Measurements from ENCODE around the gene SMTN. TPM values are rescaled to one million over a fixed set of nuclear protein-coding genes. Genes with fewer than 3 reads are reported as not detected.
"Not testable (repeated sequence)": the region's sequence is repeated elsewhere in the genome, so short reads cannot be mapped to it uniquely, and the experiment has no call there.

The SMTN gene
- total and polyA plus RNA-seq, 8 donors = 71.0 to 99.7 (median 88.2) TPM

- DNase-seq (peak; percentile 90 to 99 (median 97)), ATAC-seq (peak; percentile 96)
- peak within 1 kb of the TSS; percentile 83 to 89 for H3K27ac ChIP-seq
- H3K36me3 ChIP-seq = peaks cover 0 to 15% of the 10 kb centered on the region in 2 donors
- no peaks in the 10 kb centered on the region for H3K27me3 ChIP-seq
- intact Hi-C loops (cut with DNase I) = no loop called here
- peaks cover 0 to 18% of the 10 kb centered on the region in 2 donors for H3K4me1 ChIP-seq
- TF ChIP-seq CTCF (IDR thresholded peaks at IDR 0.05) = peak; percentile 84 to 93
- H3K9me3 ChIP-seq = no peaks in the 10 kb centered on the region
- peak within 1 kb of the TSS; percentile 55 to 67 for H3K4me3 ChIP-seq
Measured at GRCh38 chr22:31107178-31107893, 26.2 kb downstream of the SMTN start, which contains the start of gene SELENOM. SELENOM (minus strand) TSS chr22:31107568; CDS start chr22:31107505, 63 bp downstream.

- intact Hi-C loops (cut with DNase I) = no loop called here
- peak overlapping the region; percentile 51 to 83 for H3K27ac ChIP-seq
- H3K4me1 ChIP-seq = peaks cover 0 to 18% of the 10 kb centered on the region in 2 donors
- no peak for DNase-seq
- peak overlapping the region; percentile 12 to 55 for H3K4me3 ChIP-seq
- H3K9me3 ChIP-seq = no peaks in the 10 kb centered on the region
- peak; percentile 4 for ATAC-seq
- H3K27me3 ChIP-seq = no peaks in the 10 kb centered on the region
- H3K36me3 ChIP-seq = peaks cover 0 to 15% of the 10 kb centered on the region in 2 donors
- TF ChIP-seq CTCF (IDR thresholded peaks at IDR 0.05) = no peak
Measured at GRCh38 chr22:31107894-31108218, 26.7 kb downstream of the SMTN start.

GRCh38 chr22:31112547-31113091 is 31.5 kb downstream of the SMTN start:
- H3K27me3 ChIP-seq; H3K27ac ChIP-seq; H3K36me3 ChIP-seq; H3K9me3 ChIP-seq; DNase-seq; H3K4me1 ChIP-seq; intact Hi-C loops (cut with DNase I); ATAC-seq; H3K4me3 ChIP-seq: not testable (repeated sequence)

GRCh38 chr22:31118046-31118820 is 37.1 kb downstream of the SMTN start:
- H3K4me1 ChIP-seq = peaks cover under 1 to 11% of the 10 kb centered on the region in 2 donors
- H3K27ac ChIP-seq = no peak overlapping the region
- no peaks in the 10 kb centered on the region for H3K27me3 ChIP-seq
- no peak for DNase-seq
- H3K36me3 ChIP-seq = no peaks in the 10 kb centered on the region
- intact Hi-C loops (cut with DNase I) = no loop called here
- no peak for TF ChIP-seq CTCF (IDR thresholded peaks at IDR 0.05)
- no peak for ATAC-seq
- no peak overlapping the region for H3K4me3 ChIP-seq
- H3K9me3 ChIP-seq = no peaks in the 10 kb centered on the region

- Histone ChIP-seq H3K4me1 (peaks cover 3 to 12% of the 10 kb centered on the region in 2 donors), H3K27ac (no peak overlapping the region), H3K4me3 (no peak overlapping the region), H3K9me3 (no peaks in the 10 kb centered on the region), H3K36me3 (no peaks in the 10 kb centered on the region), H3K27me3 (no peaks in the 10 kb centered on the region)
- intact Hi-C loops (cut with DNase I) = no loop called here
- DNase-seq (no peak), ATAC-seq (no peak)
- TF ChIP-seq CTCF (IDR thresholded peaks at IDR 0.05) = no peak
Measured at GRCh38 chr22:31119026-31119717, 38.1 kb downstream of the SMTN start.

Measured in left lung (tissue), 10 donors.